ENCODE measurements around the gene CKMT2.

CKMT2 gene

DNA sequence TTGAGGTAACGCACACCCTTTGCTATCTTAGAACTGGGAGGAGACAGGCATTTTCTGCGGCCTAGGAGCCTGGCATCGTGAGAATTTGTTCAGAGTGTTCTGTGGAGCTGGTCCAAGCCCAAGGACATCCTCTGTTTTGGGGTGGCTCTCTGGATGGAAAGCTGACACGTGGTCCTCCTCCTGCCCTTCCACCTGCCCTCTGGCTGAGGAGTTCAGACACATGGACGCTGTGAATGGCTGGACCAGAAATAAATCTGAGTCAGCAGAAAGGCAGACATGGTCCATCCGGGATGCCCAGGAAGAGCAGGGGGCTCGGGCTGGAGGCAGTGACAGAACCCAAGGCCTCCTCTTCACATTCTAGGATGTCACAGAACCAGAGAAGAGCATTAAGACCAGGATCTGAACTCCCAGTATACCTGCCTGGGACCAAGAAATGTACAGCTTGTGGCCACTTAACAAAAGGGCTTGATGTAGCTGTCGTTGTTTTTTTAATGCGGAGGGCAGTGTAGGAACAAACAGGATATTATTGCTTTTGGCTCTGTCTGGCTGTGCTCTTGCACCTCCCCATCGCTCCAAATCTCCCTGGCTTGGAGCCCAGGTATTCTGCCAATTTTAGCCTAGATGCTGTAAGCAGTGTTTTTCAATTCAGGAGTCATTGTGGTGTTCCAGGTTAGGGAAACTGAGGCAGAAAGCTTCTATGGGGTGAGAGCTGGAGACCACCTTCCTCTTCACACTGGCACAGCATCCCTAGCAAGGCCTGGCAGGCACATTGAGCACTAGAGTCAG lies 2.4 kb downstream of the CKMT2 start:
- TF ChIP-seq, protein P1, sequence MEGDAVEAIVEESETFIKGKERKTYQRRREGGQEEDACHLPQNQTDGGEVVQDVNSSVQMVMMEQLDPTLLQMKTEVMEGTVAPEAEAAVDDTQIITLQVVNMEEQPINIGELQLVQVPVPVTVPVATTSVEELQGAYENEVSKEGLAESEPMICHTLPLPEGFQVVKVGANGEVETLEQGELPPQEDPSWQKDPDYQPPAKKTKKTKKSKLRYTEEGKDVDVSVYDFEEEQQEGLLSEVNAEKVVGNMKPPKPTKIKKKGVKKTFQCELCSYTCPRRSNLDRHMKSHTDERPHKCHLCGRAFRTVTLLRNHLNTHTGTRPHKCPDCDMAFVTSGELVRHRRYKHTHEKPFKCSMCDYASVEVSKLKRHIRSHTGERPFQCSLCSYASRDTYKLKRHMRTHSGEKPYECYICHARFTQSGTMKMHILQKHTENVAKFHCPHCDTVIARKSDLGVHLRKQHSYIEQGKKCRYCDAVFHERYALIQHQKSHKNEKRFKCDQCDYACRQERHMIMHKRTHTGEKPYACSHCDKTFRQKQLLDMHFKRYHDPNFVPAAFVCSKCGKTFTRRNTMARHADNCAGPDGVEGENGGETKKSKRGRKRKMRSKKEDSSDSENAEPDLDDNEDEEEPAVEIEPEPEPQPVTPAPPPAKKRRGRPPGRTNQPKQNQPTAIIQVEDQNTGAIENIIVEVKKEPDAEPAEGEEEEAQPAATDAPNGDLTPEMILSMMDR (IDR thresholded peaks at IDR 0.05; ENCODE audit: extremely low read depth, insufficient read depth, missing control alignments) = no peak
- no peak for DNase-seq (ENCODE audit: low spot score)
- in situ Hi-C loops (cut with MboI; ENCODE audit: low pct_unique_long_range_greater_than_20kb, low sequenced_read_pairs, unreplicated experiment) = no loop called here

DNA sequence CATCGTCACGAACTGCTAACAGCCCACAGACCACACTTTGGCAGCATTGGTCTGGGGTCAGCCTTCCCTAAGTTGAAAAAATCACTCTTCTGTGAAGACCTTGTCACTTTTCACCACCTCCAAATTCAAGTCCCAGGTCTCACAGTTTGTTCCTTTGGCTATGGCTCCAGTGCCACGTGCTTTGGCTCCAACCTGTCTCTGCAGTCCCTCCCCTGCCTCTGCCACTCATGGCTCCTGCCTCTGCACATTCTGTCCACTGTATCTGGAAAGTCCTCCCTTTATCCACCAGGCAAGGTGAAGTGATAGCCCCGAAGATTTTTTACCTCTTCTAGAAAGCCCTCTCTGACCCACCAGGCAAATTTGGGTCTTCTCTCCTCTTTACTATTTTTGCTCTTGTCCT lies 5.3 kb downstream of the CKMT2 start:
- no peak for DNase-seq (ENCODE audit: low spot score)
- in situ Hi-C loops (cut with MboI; ENCODE audit: low pct_unique_long_range_greater_than_20kb, low sequenced_read_pairs, unreplicated experiment) = no loop called here
- TF ChIP-seq, protein P1 (IDR thresholded peaks at IDR 0.05; ENCODE audit: extremely low read depth, insufficient read depth, missing control alignments) = no peak

DNA sequence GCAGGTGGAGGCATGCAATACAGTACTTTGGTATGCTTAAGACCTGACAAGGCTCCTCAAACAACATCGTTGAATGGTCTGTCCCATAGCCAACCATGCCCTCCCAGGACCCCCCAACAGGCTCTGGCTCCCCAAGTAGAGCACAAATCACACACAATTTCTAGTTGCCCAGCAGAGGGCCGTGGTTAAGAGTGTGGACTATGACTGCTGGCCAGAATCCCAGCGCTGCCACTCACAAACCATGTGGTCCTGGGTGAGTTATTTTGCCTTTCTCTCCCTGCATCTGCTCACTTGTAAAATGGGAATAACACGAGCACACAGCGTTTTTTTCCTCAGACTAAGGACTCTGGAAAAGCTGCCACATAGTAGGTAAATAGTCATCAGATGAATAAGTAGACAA lies 6.5 kb downstream of the CKMT2 start:
- DNase-seq (ENCODE audit: low spot score) = no peak
- in situ Hi-C loops (cut with MboI; ENCODE audit: low pct_unique_long_range_greater_than_20kb, low sequenced_read_pairs, unreplicated experiment) = no loop called here
- TF ChIP-seq, protein P1 (IDR thresholded peaks at IDR 0.05; ENCODE audit: extremely low read depth, insufficient read depth, missing control alignments) = no peak

DNA sequence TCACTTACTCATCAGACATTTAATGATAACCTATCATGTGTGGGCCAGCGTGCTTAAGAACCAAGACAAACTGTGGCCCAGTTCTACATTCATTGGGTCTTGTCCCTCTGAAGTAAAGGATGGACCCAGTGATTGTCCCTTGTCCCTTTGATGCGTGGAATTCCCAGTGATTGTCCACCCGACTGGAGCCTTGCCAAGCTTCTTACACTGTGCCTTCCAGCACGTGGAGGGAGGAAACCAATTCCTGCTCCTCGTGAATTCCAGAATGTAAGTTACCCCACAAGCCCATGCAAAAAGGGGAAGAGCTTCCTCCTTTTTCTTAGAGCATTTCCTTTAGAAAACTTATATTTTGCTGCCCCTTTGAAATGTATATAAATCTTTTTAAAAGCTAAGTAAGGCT lies 7.9 kb downstream of the CKMT2 start:
- TF ChIP-seq, protein P1 (IDR thresholded peaks at IDR 0.05; ENCODE audit: extremely low read depth, insufficient read depth, missing control alignments) = no peak
- no peak for DNase-seq (ENCODE audit: low spot score)
- in situ Hi-C loops (cut with MboI; ENCODE audit: low pct_unique_long_range_greater_than_20kb, low sequenced_read_pairs, unreplicated experiment) = no loop called here

DNA sequence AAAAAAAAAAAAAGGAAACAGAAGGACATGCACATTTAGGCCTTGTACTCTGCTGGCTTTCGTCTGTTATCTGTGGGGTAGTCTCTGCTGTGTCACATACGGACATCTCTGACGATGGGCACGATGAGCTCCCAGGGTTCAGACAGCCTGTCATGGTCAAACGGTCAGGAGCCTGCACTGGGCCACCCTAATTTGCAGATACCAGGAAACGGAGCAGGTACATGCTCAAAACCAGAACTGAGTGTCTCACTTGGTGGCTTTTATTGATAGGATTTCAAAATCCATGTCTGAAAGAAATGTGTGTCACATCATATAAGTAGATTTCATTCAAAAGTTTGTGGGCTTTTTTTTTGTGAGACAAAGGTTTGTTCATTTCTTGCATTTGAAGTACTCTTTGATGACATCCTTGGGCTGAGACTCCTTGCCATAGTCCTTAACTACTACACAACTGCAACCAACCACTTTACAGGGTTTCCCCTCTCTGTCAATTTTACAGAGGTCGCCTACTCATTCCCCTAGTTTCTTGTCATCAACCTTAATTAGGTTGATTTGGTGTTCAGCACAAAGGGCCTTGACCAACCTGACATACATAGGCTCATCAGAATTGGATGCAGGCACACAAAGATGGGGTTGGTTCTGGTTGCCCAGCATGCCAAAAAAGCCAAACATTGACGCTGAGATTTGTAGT lies 9.0 kb downstream of the CKMT2 start:
- in situ Hi-C loops (cut with MboI; ENCODE audit: low pct_unique_long_range_greater_than_20kb, low sequenced_read_pairs, unreplicated experiment) = no loop called here
- TF ChIP-seq, protein P1 (IDR thresholded peaks at IDR 0.05; ENCODE audit: extremely low read depth, insufficient read depth, missing control alignments) = no peak

DNA sequence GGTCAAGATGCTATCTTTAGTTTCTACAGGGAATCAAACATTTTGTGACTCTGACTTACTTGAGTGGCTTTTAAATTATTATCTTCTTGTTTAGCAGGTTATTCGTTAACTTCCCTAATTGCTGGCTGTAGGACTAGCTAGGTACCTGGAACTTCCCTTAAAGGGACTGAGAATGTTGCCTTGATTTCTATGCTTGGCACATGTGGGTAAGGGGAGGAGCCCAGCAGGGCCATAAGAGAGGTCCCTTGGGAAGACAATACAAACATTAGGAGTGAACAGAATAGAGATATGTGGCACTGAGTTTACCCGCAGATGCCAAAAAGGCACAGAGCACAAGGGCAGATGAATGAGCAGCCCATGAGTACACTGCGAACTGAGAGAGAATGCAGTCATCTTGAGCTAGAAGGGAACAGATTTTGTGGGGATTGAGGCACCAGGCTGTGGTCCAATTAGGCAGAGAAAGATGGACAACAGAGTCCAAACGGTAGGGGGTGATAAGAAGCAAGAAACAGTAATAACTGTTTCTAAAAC lies 9.8 kb downstream of the CKMT2 start:
- no peak for DNase-seq (ENCODE audit: low spot score)
- in situ Hi-C loops (cut with MboI; ENCODE audit: low pct_unique_long_range_greater_than_20kb, low sequenced_read_pairs, unreplicated experiment) = no loop called here

More for the DNA sequence above, 9.0 kb downstream of the CKMT2 start:
- DNase-seq (ENCODE audit: low spot score) = no peak

More for the DNA sequence above, 9.8 kb downstream of the CKMT2 start:
- TF ChIP-seq, protein P1 (IDR thresholded peaks at IDR 0.05; ENCODE audit: extremely low read depth, insufficient read depth, missing control alignments) = no peak
